Osteoblast (primary cell): ENCODE results near the gene ATG13. TPM values are rescaled to one million over a fixed set of nuclear protein-coding genes. Genes with fewer than 3 reads are reported as not detected.

ENCODE experiments used
- DNase-seq: peaks from one replicate; pipeline ENCODE4 v3.0.0; 2011; ENCODE audit warnings: low spot score, mixed read lengths; ENCODE audit not compliant: insufficient read length; ENCODE audit errors: missing footprints
- H2AFZ ChIP-seq: 2 replicates; pipeline ENCODE4 v1.6.0; 2011; ENCODE audit warnings: mild to moderate bottlenecking, low read length
- H3K27ac ChIP-seq: 2 replicates; pipeline ENCODE4 v1.5.1; 2011; ENCODE audit warnings: mild to moderate bottlenecking, low read depth, low read length, moderate library complexity
- H3K27me3 ChIP-seq: 2 replicates; pipeline ENCODE4 v1.6.0; 2012; ENCODE audit warnings: mild to moderate bottlenecking, control low read depth, inconsistent platforms, low read length, moderate library complexity; ENCODE audit not compliant: insufficient read depth
- H3K36me3 ChIP-seq: 2 replicates; pipeline ENCODE4 v1.5.1; 2011; ENCODE audit warnings: mild to moderate bottlenecking, low read length, control low read depth, moderate library complexity; ENCODE audit not compliant: insufficient read depth
- H3K4me1 ChIP-seq: 2 replicates; pipeline ENCODE4 v1.5.1; 2011; ENCODE audit warnings: mild to moderate bottlenecking, low read length, control low read depth, moderate library complexity; ENCODE audit not compliant: insufficient read depth
- H3K4me2 ChIP-seq: 2 replicates; pipeline ENCODE4 v1.6.0; 2011; ENCODE audit warnings: mild to moderate bottlenecking, low read length; ENCODE audit not compliant: insufficient read depth
- H3K4me3 ChIP-seq: fragments of 200-600 bp; sonication (generic); 3 replicates; pipeline ENCODE4 v1.5.1; 2012; ENCODE audit warnings: mild to moderate bottlenecking, low read length, inconsistent platforms; ENCODE audit not compliant: insufficient read depth
- H3K79me2 ChIP-seq: 2 replicates; pipeline ENCODE4 v1.6.0; 2012; ENCODE audit warnings: mild to moderate bottlenecking, low read length, control low read depth, inconsistent platforms; ENCODE audit not compliant: insufficient read depth
- H3K9me3 ChIP-seq: 2 replicates; pipeline ENCODE4 v1.5.1; 2011; ENCODE audit warnings: low read depth, low read length, control low read depth
- H4K20me1 ChIP-seq: 2 replicates; pipeline ENCODE4 v1.6.0; 2012; ENCODE audit warnings: mild to moderate bottlenecking, low read length, control low read depth; ENCODE audit not compliant: insufficient read depth
- CTCF ChIP-seq: IDR thresholded peaks from 2 replicates; pipeline ENCODE4 v1.5.1; 2011; ENCODE audit warnings: mild to moderate bottlenecking, low read depth, low read length, moderate library complexity; ENCODE audit errors: extremely low read depth
- total RNA-seq: library from RNA; depleted of rRNA; stranded (reverse); fragments of >200 nt; gene quantifications from 2 replicates; pipeline ENCODE4 v1.2.3, GENCODE V29; 2012

The ATG13 gene
- total RNA-seq, 1 donor, result 70.9 TPM

GRCh38 chr11:46662366-46662765 lies 45.0 kb downstream of the ATG13 start:
- Histone ChIP-seq H3K9me3 (no peaks in the 10 kb centered on the region), H2AFZ (no peak overlapping the region), H3K36me3 (peaks cover 48% of the 10 kb centered on the region), H3K4me2 (no peak overlapping the region), H3K27ac (no peak overlapping the region), H3K27me3 (no peaks in the 10 kb centered on the region), H3K4me3 (no peak overlapping the region), H3K79me2 (no peaks in the 10 kb centered on the region), H3K4me1 (peaks cover 14% of the 10 kb centered on the region), H4K20me1 (no peaks in the 10 kb centered on the region)
- no peak for DNase-seq
- TF ChIP-seq CTCF, result no peak

- no peaks in the 10 kb centered on the region for H3K79me2 ChIP-seq
- no peak overlapping the region for H3K4me3 ChIP-seq
- H3K9me3 ChIP-seq, result no peaks in the 10 kb centered on the region
- peaks cover 10% of the 10 kb centered on the region for H3K4me1 ChIP-seq
- no peak for DNase-seq
- no peak overlapping the region for H3K4me2 ChIP-seq
- H3K27me3 ChIP-seq, result no peaks in the 10 kb centered on the region
- peaks cover 48% of the 10 kb centered on the region for H3K36me3 ChIP-seq
- no peak overlapping the region for H2AFZ ChIP-seq
- H3K27ac ChIP-seq, result no peak overlapping the region
- TF ChIP-seq CTCF, result no peak
- no peaks in the 10 kb centered on the region for H4K20me1 ChIP-seq
These were observed 46.1 kb downstream of the ATG13 start for GRCh38 chr11:46663277-46663940.

GRCh38 chr11:46664612-46665011 lies 47.3 kb downstream of the ATG13 start:
- H3K4me1 ChIP-seq, result peaks cover 5% of the 10 kb centered on the region
- no peaks in the 10 kb centered on the region for H3K27me3 ChIP-seq
- no peak for TF ChIP-seq CTCF
- no peaks in the 10 kb centered on the region for H3K9me3 ChIP-seq
- no peaks in the 10 kb centered on the region for H3K79me2 ChIP-seq
- no peak overlapping the region for H3K4me3 ChIP-seq
- no peaks in the 10 kb centered on the region for H4K20me1 ChIP-seq
- no peak overlapping the region for H2AFZ ChIP-seq
- no peak overlapping the region for H3K27ac ChIP-seq
- DNase-seq, result no peak
- H3K36me3 ChIP-seq, result peaks cover 52% of the 10 kb centered on the region
- no peak overlapping the region for H3K4me2 ChIP-seq

GRCh38 chr11:46665356-46665755 lies 48.0 kb downstream of the ATG13 start:
- H3K4me2 ChIP-seq, result no peak overlapping the region

More at GRCh38 chr11:46665356-46665755, 48.0 kb downstream of the ATG13 start:
- no peak for DNase-seq
- Histone ChIP-seq H3K27ac (no peak overlapping the region), H3K36me3 (peaks cover 55% of the 10 kb centered on the region), H4K20me1 (no peaks in the 10 kb centered on the region), H3K27me3 (no peaks in the 10 kb centered on the region), H3K4me1 (no peaks in the 10 kb centered on the region), H2AFZ (no peak overlapping the region), H3K79me2 (no peaks in the 10 kb centered on the region), H3K4me3 (no peak overlapping the region), H3K9me3 (no peaks in the 10 kb centered on the region)
- no peak for TF ChIP-seq CTCF
